Stimulated activated naive CD8-positive, alpha-beta T cell treated with anti-CD3 and anti-CD28 coated beads, Interleukin-15, Interleukin-2, amounts not matched to agents 100 ng/mL and 50 ng/mL, for 24 hours (primary cell): Measurements from ENCODE around the gene YWHAB.
"Not testable (repeated sequence)": the region's sequence is repeated elsewhere in the genome, so short reads cannot be mapped to it uniquely, and the experiment has no call there.

Experiments used
- H3K27ac Mint-ChIP-seq: one replicate; pipeline ENCODE4 v1.8.0; 2021; ENCODE audit warnings: mild to moderate bottlenecking, mixed read lengths
- H3K27me3 Mint-ChIP-seq: one replicate; pipeline ENCODE4 v1.8.0; 2021; ENCODE audit warnings: mixed read lengths
- H3K36me3 Mint-ChIP-seq: one replicate; pipeline ENCODE4 v1.8.0; 2021; ENCODE audit warnings: low read depth, mixed read lengths
- H3K4me1 Mint-ChIP-seq: one replicate; pipeline ENCODE4 v1.8.0; 2021; ENCODE audit warnings: low read depth, mixed read lengths
- H3K4me3 Mint-ChIP-seq: one replicate; pipeline ENCODE4 v1.8.0; 2021; ENCODE audit warnings: mild to moderate bottlenecking, mixed read lengths
- H3K9me3 Mint-ChIP-seq: one replicate; pipeline ENCODE4 v1.8.0; 2021; ENCODE audit warnings: mixed read lengths

YWHAB gene

GRCh38 chr20:44858606-44859360, 26.7 kb upstream of the YWHAB start:
- H3K36me3 Mint-ChIP-seq: no peaks in the 10 kb centered on the region
- peaks cover 4% of the 10 kb centered on the region for H3K27me3 Mint-ChIP-seq
- no peaks in the 10 kb centered on the region for H3K9me3 Mint-ChIP-seq
- H3K4me3 Mint-ChIP-seq: no peak overlapping the region
- peaks cover 13% of the 10 kb centered on the region for H3K4me1 Mint-ChIP-seq
- no peak overlapping the region for H3K27ac Mint-ChIP-seq

- H3K4me3 Mint-ChIP-seq: no peak overlapping the region
- H3K36me3 Mint-ChIP-seq: no peaks in the 10 kb centered on the region
- no peak overlapping the region for H3K27ac Mint-ChIP-seq
- H3K9me3 Mint-ChIP-seq: no peaks in the 10 kb centered on the region
- peaks cover 14% of the 10 kb centered on the region for H3K4me1 Mint-ChIP-seq
- no peaks in the 10 kb centered on the region for H3K27me3 Mint-ChIP-seq
Observed at GRCh38 chr20:44861531-44862006, 23.9 kb upstream of the YWHAB start.

GRCh38 chr20:44862286-44862685, 23.2 kb upstream of the YWHAB start:
- H3K4me3 Mint-ChIP-seq: no peak overlapping the region
- H3K27ac Mint-ChIP-seq: no peak overlapping the region
- no peaks in the 10 kb centered on the region for H3K9me3 Mint-ChIP-seq
- H3K27me3 Mint-ChIP-seq: no peaks in the 10 kb centered on the region
- H3K4me1 Mint-ChIP-seq: peaks cover 21% of the 10 kb centered on the region
- no peaks in the 10 kb centered on the region for H3K36me3 Mint-ChIP-seq

- not testable (repeated sequence) for H3K4me3 Mint-ChIP-seq, H3K36me3 Mint-ChIP-seq, H3K27ac Mint-ChIP-seq, H3K27me3 Mint-ChIP-seq, H3K9me3 Mint-ChIP-seq
- peaks cover 27% of the 10 kb centered on the region for H3K4me1 Mint-ChIP-seq
Observed at GRCh38 chr20:44863365-44864084, 22.0 kb upstream of the YWHAB start.

GRCh38 chr20:44864493-44864892, 21.0 kb upstream of the YWHAB start:
- H3K4me1 Mint-ChIP-seq: peaks cover 27% of the 10 kb centered on the region
- not testable (repeated sequence) for H3K27ac Mint-ChIP-seq, H3K9me3 Mint-ChIP-seq, H3K4me3 Mint-ChIP-seq, H3K36me3 Mint-ChIP-seq, H3K27me3 Mint-ChIP-seq

- H3K4me3 Mint-ChIP-seq: peak overlapping the region; percentile 49
- H3K4me1 Mint-ChIP-seq: peaks cover 20% of the 10 kb centered on the region
- H3K27ac Mint-ChIP-seq: no peak overlapping the region
- no peaks in the 10 kb centered on the region for H3K36me3 Mint-ChIP-seq
- H3K9me3 Mint-ChIP-seq: no peaks in the 10 kb centered on the region
- peaks cover 3% of the 10 kb centered on the region for H3K27me3 Mint-ChIP-seq
Observed at GRCh38 chr20:44866703-44867335, 18.7 kb upstream of the YWHAB start.

GRCh38 chr20:44869471-44869870, 16.0 kb upstream of the YWHAB start:
- Mint-ChIP-seq H3K36me3 (no peaks in the 10 kb centered on the region), H3K4me1 (peaks cover 14% of the 10 kb centered on the region), H3K9me3 (no peaks in the 10 kb centered on the region), H3K27me3 (peaks cover 3% of the 10 kb centered on the region), H3K27ac (no peak overlapping the region), H3K4me3 (no peak overlapping the region)

GRCh38 chr20:44882360-44882759, 3.1 kb upstream of the YWHAB start:
- H3K36me3 Mint-ChIP-seq, H3K27me3 Mint-ChIP-seq, H3K4me3 Mint-ChIP-seq, H3K27ac Mint-ChIP-seq, H3K9me3 Mint-ChIP-seq: not testable (repeated sequence)
- H3K4me1 Mint-ChIP-seq: peaks cover 19% of the 10 kb centered on the region

GRCh38 chr20:44883214-44883902, 2.1 kb upstream of the YWHAB start:
- Mint-ChIP-seq H3K27ac (no peak overlapping the region), H3K9me3 (no peaks in the 10 kb centered on the region), H3K4me1 (peaks cover 29% of the 10 kb centered on the region), H3K27me3 (no peaks in the 10 kb centered on the region), H3K36me3 (peaks cover 8% of the 10 kb centered on the region), H3K4me3 (no peak overlapping the region)

GRCh38 chr20:44884907-44885391, 556 bp upstream of the YWHAB start:
- Mint-ChIP-seq H3K9me3 (no peaks in the 10 kb centered on the region), H3K27ac (peak overlapping the region; percentile 75), H3K4me3 (peak overlapping the region; percentile 96), H3K27me3 (no peaks in the 10 kb centered on the region), H3K36me3 (peaks cover 23% of the 10 kb centered on the region), H3K4me1 (peaks cover 45% of the 10 kb centered on the region)

- Mint-ChIP-seq H3K4me3 (peak overlapping the region; percentile 96), H3K4me1 (peaks cover 53% of the 10 kb centered on the region), H3K36me3 (peaks cover 25% of the 10 kb centered on the region), H3K27me3 (no peaks in the 10 kb centered on the region), H3K27ac (peak overlapping the region; percentile 93), H3K9me3 (no peaks in the 10 kb centered on the region)
Observed at GRCh38 chr20:44886266-44886651, 754 bp downstream of the YWHAB start.

GRCh38 chr20:44886828-44887227, 1.3 kb downstream of the YWHAB start:
- Mint-ChIP-seq H3K9me3 (no peaks in the 10 kb centered on the region), H3K4me3 (peak overlapping the region; percentile 96), H3K4me1 (peaks cover 59% of the 10 kb centered on the region), H3K27me3 (no peaks in the 10 kb centered on the region), H3K27ac (peak overlapping the region; percentile 93), H3K36me3 (peaks cover 26% of the 10 kb centered on the region)

- peaks cover 32% of the 10 kb centered on the region for H3K36me3 Mint-ChIP-seq
- no peaks in the 10 kb centered on the region for H3K9me3 Mint-ChIP-seq
Observed at GRCh38 chr20:44887466-44887865, 2.0 kb downstream of the YWHAB start.

GRCh38 chr20:44888226-44889103, 3.0 kb downstream of the YWHAB start:
- H3K4me3 Mint-ChIP-seq: peak overlapping the region; percentile 96
- H3K36me3 Mint-ChIP-seq: peaks cover 36% of the 10 kb centered on the region
- no peaks in the 10 kb centered on the region for H3K9me3 Mint-ChIP-seq
- H3K4me1 Mint-ChIP-seq: peaks cover 74% of the 10 kb centered on the region
- no peak overlapping the region for H3K27ac Mint-ChIP-seq
- no peaks in the 10 kb centered on the region for H3K27me3 Mint-ChIP-seq

More at GRCh38 chr20:44887466-44887865, 2.0 kb downstream of the YWHAB start:
- Mint-ChIP-seq H3K27me3 (no peaks in the 10 kb centered on the region), H3K4me1 (peaks cover 65% of the 10 kb centered on the region), H3K4me3 (peak overlapping the region; percentile 96), H3K27ac (peak overlapping the region; percentile 93)
